Naive thymus-derived CD4-positive, alpha-beta T cell (primary cell): Measurements from ENCODE around the gene TRIM66. TPM values are rescaled to one million over a fixed set of nuclear protein-coding genes. Genes with fewer than 3 reads are reported as not detected.

Experiments
- ATAC-seq: fragments of 150-1000 bp; cut with Tn5 transposase; 2 replicates; pipeline ENCODE4 v1.10.0; 2021; ENCODE audit warnings: mild to moderate bottlenecking, moderate library complexity
- CTCF ChIA-PET: fragments of 350-600 bp; sonication (Branson Sonifier 250); formaldehyde crosslinking; loops from one replicate; lab custom pipeline; 2021; ENCODE audit warnings: antibody characterized with exemption; lab: Charles Lee
- POLR2A ChIA-PET: fragments of 350-600 bp; sonication (Branson Sonifier 250); formaldehyde crosslinking; loops from one replicate; lab custom pipeline; 2021; ENCODE audit warnings: antibody characterized with exemption, inconsistent platforms; lab: Charles Lee
- DNase-seq, 9 donors: peaks; one replicate each; pipeline versions ENCODE4 v3.0.0 to v3.0.0-alpha.2; 2020 to 2022; ENCODE audit warnings: mixed read lengths in 1 of 9
- H3K27ac ChIP-seq: one replicate; pipeline ENCODE4 v1.7.0; 2013; ENCODE audit warnings: mild to moderate bottlenecking, low read depth, low read length, moderate library complexity
- H3K27me3 ChIP-seq, 2 donors: one replicate each; pipeline ENCODE4 v1.7.0; 2013; ENCODE audit warnings: low read length in 2 of 2, mild to moderate bottlenecking in 2 of 2, moderate library complexity in 2 of 2; ENCODE audit not compliant: control insufficient read depth in 2 of 2, insufficient read depth in 2 of 2
- H3K36me3 ChIP-seq, 3 experiments: 1 replicate in 2 of 3; 2 replicates in 1 of 3; pipeline ENCODE4 v1.7.0; 2013; ENCODE audit warnings: low read length in 3 of 3, mild to moderate bottlenecking in 3 of 3, moderate library complexity in 1 of 3; ENCODE audit not compliant: insufficient read depth in 3 of 3, control insufficient read depth in 2 of 3
- H3K4me1 ChIP-seq, 2 donors: one replicate each; pipeline ENCODE4 v1.7.0; 2013; ENCODE audit warnings: low read length in 2 of 2, mild to moderate bottlenecking in 2 of 2, moderate library complexity in 1 of 2; ENCODE audit not compliant: control insufficient read depth in 2 of 2, insufficient read depth in 2 of 2
- H3K4me3 ChIP-seq: 2 replicates; pipeline ENCODE4 v1.7.0; 2013; ENCODE audit warnings: mild to moderate bottlenecking, low read length
- H3K9me3 ChIP-seq, 3 experiments: 1 replicate in 2 of 3; 2 replicates in 1 of 3; pipeline ENCODE4 v1.7.0; 2013; ENCODE audit warnings: low read length in 3 of 3; ENCODE audit not compliant: control insufficient read depth in 2 of 3
- H3K27ac Mint-ChIP-seq, 9 donors: one replicate each; pipeline ENCODE4 v1.8.0; 2020 to 2022; ENCODE audit warnings: mixed read lengths in 9 of 9, mild to moderate bottlenecking in 8 of 9, moderate library complexity in 5 of 9, inconsistent platforms in 2 of 9
- H3K27me3 Mint-ChIP-seq, 5 donors: one replicate each; pipeline ENCODE4 v1.8.0; 2021 to 2022; ENCODE audit warnings: mixed read lengths in 5 of 5, mild to moderate bottlenecking in 1 of 5
- H3K36me3 Mint-ChIP-seq, 5 donors: one replicate each; pipeline ENCODE4 v1.8.0; 2020 to 2022; ENCODE audit warnings: mixed read lengths in 5 of 5, mild to moderate bottlenecking in 3 of 5, inconsistent platforms in 1 of 5
- H3K4me1 Mint-ChIP-seq, 7 donors: one replicate each; pipeline ENCODE4 v1.8.0; 2020 to 2022; ENCODE audit warnings: mixed read lengths in 7 of 7, mild to moderate bottlenecking in 3 of 7, inconsistent platforms in 1 of 7
- H3K4me3 Mint-ChIP-seq, 10 donors: one replicate each; pipeline ENCODE4 v1.8.0; 2020 to 2022; ENCODE audit warnings: mild to moderate bottlenecking in 10 of 10, mixed read lengths in 10 of 10, moderate library complexity in 6 of 10, inconsistent platforms in 2 of 10
- H3K9me3 Mint-ChIP-seq, 11 donors: one replicate each; pipeline ENCODE4 v1.8.0; 2020 to 2022; ENCODE audit warnings: mixed read lengths in 11 of 11, mild to moderate bottlenecking in 4 of 11, inconsistent platforms in 1 of 11, moderate library complexity in 1 of 11
- intact Hi-C, 2 donors: fragments of 100-400 bp; cut with micrococcal nuclease; formaldehyde crosslinking; loops; one replicate each; pipeline ENCODE4 v1.15.1; 2023
- polyA plus RNA-seq, 2 donors: library from polyadenylated mRNA; unstranded; fragments of 300-500 nt; fragmentation: Illumina TruSeq; gene quantifications; one replicate each; pipeline ENCODE4 v1.2.3, GENCODE V29; 2021
- total RNA-seq, 6 experiments: library from RNA in 5 of 6; stranded (reverse) in 5 of 6; gene quantifications; 1 replicate in 5 of 6; 2 replicates in 1 of 6; pipeline ENCODE4 v1.2.3 and lab custom pipeline; 2021 to 2026

TRIM66 gene
- total and polyA plus RNA-seq, 7 experiments from 2014 or later = 0.32 to 37.6 (median 23.2) TPM

DNA sequence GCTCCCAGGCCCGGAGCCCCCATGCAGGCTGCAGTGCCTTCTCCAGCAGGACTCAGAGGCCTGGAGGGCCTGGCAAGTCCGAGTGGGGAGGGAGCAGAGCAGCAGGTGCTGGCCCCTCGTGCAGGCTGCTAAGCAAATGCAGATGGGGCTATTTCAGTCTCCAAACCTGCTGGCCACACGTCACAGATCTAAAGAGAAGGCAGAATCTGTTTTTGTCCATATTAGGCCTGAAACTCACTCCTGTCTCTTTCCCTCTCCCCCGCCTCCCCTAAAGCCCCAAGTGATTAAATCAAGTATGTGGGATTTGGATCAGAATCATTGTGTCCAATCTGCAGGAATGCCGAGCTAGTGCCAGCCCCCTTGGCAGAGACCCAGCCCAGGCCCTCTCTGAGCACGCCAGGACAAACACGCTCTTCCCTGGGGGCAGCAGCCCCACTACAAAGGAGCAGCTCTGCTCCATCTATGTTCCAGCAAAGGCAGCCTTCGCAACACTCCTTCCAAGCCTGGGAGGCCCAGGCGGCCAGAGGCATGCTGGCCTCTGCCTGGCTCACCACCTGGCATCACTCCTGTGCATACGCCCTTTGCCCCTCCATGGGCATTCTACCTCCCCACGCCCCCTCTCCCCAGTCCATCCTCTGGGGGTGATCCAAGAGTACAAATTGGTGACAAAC is 26.7 kb upstream of the TRIM66 start:
- ChIA-PET CTCF (no interaction called here), POLR2A (no interaction called here)
- H3K36me3 Mint-ChIP-seq = no peaks in the 10 kb centered on the region
- H3K27me3 Mint-ChIP-seq = peaks cover 0 to 7% (median 0%) of the 10 kb centered on the region in 5 donors
- H3K36me3 ChIP-seq = no peaks in the 10 kb centered on the region
- intact Hi-C loops = no loop called here
- ATAC-seq = no peak
- peaks cover 0 to 5% (median 0%) of the 10 kb centered on the region in 7 donors for H3K4me1 Mint-ChIP-seq
- no peaks in the 10 kb centered on the region for H3K27me3 ChIP-seq
- H3K9me3 Mint-ChIP-seq = no peaks in the 10 kb centered on the region
- no peak overlapping the region for H3K27ac Mint-ChIP-seq
- no peaks in the 10 kb centered on the region for H3K4me1 ChIP-seq
- no peak overlapping the region for H3K27ac ChIP-seq
- no peak overlapping the region for H3K4me3 Mint-ChIP-seq
- DNase-seq = no peak
- H3K9me3 ChIP-seq = no peaks in the 10 kb centered on the region
- no peak overlapping the region for H3K4me3 ChIP-seq

DNA sequence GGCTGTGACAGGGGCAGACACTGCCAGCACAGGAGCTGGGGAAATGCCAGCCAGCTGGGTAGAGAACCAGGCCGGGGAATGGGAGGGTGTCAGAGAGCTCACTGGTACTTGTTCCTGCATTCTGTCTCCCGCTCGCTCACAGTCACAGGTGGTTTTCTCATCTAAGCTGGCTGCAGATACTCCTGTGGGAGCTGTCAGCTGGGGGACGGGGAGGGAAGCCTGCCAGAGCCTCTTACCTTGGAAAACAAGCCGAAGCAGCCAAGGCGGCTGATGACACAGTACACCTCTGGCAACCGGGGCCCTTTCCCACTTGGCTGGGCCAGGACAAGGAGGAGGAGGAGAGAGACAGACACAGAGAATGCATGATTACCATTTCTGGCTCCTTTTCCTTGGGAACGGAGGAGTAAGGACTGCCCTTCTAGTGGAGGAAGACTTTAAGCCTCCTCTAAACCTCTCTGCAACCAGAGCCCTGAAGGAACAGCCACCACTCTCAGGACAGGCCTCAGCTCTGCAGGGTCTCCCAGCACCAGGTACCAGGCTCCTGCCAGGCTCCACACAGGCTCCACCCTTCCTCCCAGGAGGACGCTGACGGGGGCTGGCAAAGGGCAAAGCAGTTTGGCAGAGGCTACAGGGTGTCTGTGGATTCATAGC is 25.2 kb upstream of the TRIM66 start:
- ChIA-PET CTCF (no interaction called here), POLR2A (no interaction called here)
- Mint-ChIP-seq H3K9me3 (no peaks in the 10 kb centered on the region), H3K27ac (no peak overlapping the region), H3K4me1 (peaks cover 0 to 5% (median 0%) of the 10 kb centered on the region in 7 donors), H3K36me3 (no peaks in the 10 kb centered on the region), H3K27me3 (peaks cover 0 to 7% (median 0%) of the 10 kb centered on the region in 5 donors), H3K4me3 (no peak overlapping the region)
- no peak overlapping the region for H3K27ac ChIP-seq
- intact Hi-C loops = no loop called here
- H3K9me3 ChIP-seq = no peaks in the 10 kb centered on the region
- ATAC-seq (no peak), DNase-seq (no peak)
- no peaks in the 10 kb centered on the region for H3K4me1 ChIP-seq
- no peak overlapping the region for H3K4me3 ChIP-seq
- H3K36me3 ChIP-seq = no peaks in the 10 kb centered on the region
- H3K27me3 ChIP-seq = no peaks in the 10 kb centered on the region

DNA sequence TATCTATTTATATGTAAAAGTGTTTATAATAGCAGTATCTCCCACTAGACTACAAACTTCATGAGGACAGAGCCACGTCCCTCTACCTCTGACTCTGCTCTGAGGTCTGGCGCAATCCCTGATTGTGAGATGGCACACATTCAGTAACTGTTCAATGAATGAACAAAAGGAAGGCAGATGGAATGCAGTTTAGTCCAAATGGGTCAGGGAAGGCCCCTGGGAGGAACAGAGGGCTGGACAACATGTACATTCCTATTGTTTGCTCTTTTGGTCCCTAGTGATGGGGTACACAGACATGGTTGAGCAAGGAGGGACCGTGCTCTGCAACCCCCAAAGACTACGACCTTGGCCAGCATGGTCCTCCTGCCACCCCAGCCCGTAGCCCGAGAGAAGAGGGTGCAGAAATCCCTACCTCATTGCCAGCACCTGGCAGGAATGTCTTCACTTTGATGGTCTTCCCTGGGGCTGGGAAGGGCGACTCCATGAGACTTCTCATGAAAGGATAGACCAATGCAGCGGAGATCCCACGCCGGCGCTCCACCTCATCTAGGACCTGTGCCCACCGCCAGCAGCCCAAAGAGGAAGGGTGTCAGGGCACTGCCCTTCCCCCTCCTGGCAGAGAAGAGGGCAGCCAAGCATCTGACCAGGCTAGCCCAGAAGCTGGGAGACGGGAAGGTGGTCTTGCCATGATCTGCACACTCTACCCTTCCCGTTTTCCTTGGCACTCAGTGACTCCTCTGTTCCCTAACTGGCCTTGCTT is 24.4 kb upstream of the TRIM66 start:
- H3K27me3 ChIP-seq = no peaks in the 10 kb centered on the region
- Mint-ChIP-seq H3K27ac (no peak overlapping the region), H3K27me3 (peaks cover 0 to 7% (median 0%) of the 10 kb centered on the region in 5 donors), H3K36me3 (no peaks in the 10 kb centered on the region), H3K4me3 (no peak overlapping the region), H3K4me1 (peaks cover 0 to 7% (median 0%) of the 10 kb centered on the region in 7 donors), H3K9me3 (no peaks in the 10 kb centered on the region)
- no peaks in the 10 kb centered on the region for H3K36me3 ChIP-seq
- DNase-seq (no peak), ATAC-seq (no peak)
- H3K4me1 ChIP-seq = no peaks in the 10 kb centered on the region
- H3K4me3 ChIP-seq = no peak overlapping the region
- intact Hi-C loops = no loop called here
- H3K9me3 ChIP-seq = no peaks in the 10 kb centered on the region
- ChIA-PET CTCF (no interaction called here), POLR2A (no interaction called here)
- no peak overlapping the region for H3K27ac ChIP-seq

GRCh38 chr11:8705146-8705545 is 22.7 kb upstream of the TRIM66 start:
- ATAC-seq (peak; percentile 57), DNase-seq (no peak)
- no peak overlapping the region for H3K27ac ChIP-seq
- H3K36me3 ChIP-seq = no peaks in the 10 kb centered on the region
- H3K4me3 ChIP-seq = no peak overlapping the region
- no peak overlapping the region for H3K4me3 Mint-ChIP-seq
- no peaks in the 10 kb centered on the region for H3K9me3 ChIP-seq
- no peak overlapping the region for H3K27ac Mint-ChIP-seq
- H3K27me3 Mint-ChIP-seq = peaks cover 0 to 7% (median 0%) of the 10 kb centered on the region in 5 donors
- no peaks in the 10 kb centered on the region for H3K27me3 ChIP-seq
- intact Hi-C loops = no loop called here
- no peaks in the 10 kb centered on the region for H3K36me3 Mint-ChIP-seq
- no peaks in the 10 kb centered on the region for H3K9me3 Mint-ChIP-seq
- no peaks in the 10 kb centered on the region for H3K4me1 ChIP-seq
- POLR2A ChIA-PET = no interaction called here
- H3K4me1 Mint-ChIP-seq = peaks cover 0 to 7% (median 0%) of the 10 kb centered on the region in 7 donors
- CTCF ChIA-PET = no interaction called here

GRCh38 chr11:8704136-8704535 is 21.7 kb upstream of the TRIM66 start:
- ATAC-seq = no peak
- Mint-ChIP-seq H3K27me3 (peaks cover 0 to under 1% (median 0%) of the 10 kb centered on the region in 5 donors), H3K4me1 (peaks cover 0 to 7% (median 0%) of the 10 kb centered on the region in 7 donors), H3K4me3 (no peak overlapping the region), H3K27ac (no peak overlapping the region), H3K9me3 (no peaks in the 10 kb centered on the region), H3K36me3 (no peaks in the 10 kb centered on the region)
- no peaks in the 10 kb centered on the region for H3K4me1 ChIP-seq
- H3K9me3 ChIP-seq = no peaks in the 10 kb centered on the region
- H3K36me3 ChIP-seq = no peaks in the 10 kb centered on the region
- ChIA-PET POLR2A (no interaction called here), CTCF (no interaction called here)
- no peak overlapping the region for H3K27ac ChIP-seq
- intact Hi-C loops = no loop called here
- DNase-seq = no peak
- H3K4me3 ChIP-seq = no peak overlapping the region
- H3K27me3 ChIP-seq = no peaks in the 10 kb centered on the region

- DNase-seq = no peak
- intact Hi-C loops = no loop called here
- Histone ChIP-seq H3K27me3 (no peaks in the 10 kb centered on the region), H3K4me1 (no peaks in the 10 kb centered on the region), H3K36me3 (no peaks in the 10 kb centered on the region), H3K4me3 (no peak overlapping the region), H3K9me3 (no peaks in the 10 kb centered on the region), H3K27ac (no peak overlapping the region)
- Mint-ChIP-seq H3K9me3 (no peaks in the 10 kb centered on the region), H3K4me1 (peaks cover 0 to 7% (median 0%) of the 10 kb centered on the region in 7 donors), H3K27ac (no peak overlapping the region), H3K4me3 (no peak overlapping the region), H3K27me3 (no peaks in the 10 kb centered on the region), H3K36me3 (peaks cover 0 to under 1% (median 0%) of the 10 kb centered on the region in 5 donors)
- POLR2A ChIA-PET = interaction anchor here (0.9 kb wide), 1 partner anchor 21 kb away, joined by 3 read pairs; no protein-coding TSS in a partner anchor
- CTCF ChIA-PET = no interaction called here
- ATAC-seq = no peak
Observed at GRCh38 chr11:8702598-8702915, 20.1 kb upstream of the TRIM66 start.
